OCI-LY7 (cell line): ENCODE data around the gene NEURL2.

Experiments used
- EZH2phosphoT487 ChIP-seq: fragments of 200-600 bp; sonication (generic); IDR thresholded peaks from 2 replicates; pipeline ENCODE4 v1.6.1; 2018; ENCODE audit warnings: low read depth, borderline replicate concordance, mild to moderate bottlenecking, mixed run types, antibody characterized with exemption, low read length, moderate library complexity, mixed read lengths
- TF ChIP-seq, protein P1 (sequence below): fragments of 200-600 bp; sonication (generic); conservative IDR thresholded peaks from 2 replicates; pipeline ENCODE4 v1.5.1; 2014; ENCODE audit warnings: mild to moderate bottlenecking, antibody characterized with exemption, low read length, moderate library complexity, mixed read lengths

DNA sequence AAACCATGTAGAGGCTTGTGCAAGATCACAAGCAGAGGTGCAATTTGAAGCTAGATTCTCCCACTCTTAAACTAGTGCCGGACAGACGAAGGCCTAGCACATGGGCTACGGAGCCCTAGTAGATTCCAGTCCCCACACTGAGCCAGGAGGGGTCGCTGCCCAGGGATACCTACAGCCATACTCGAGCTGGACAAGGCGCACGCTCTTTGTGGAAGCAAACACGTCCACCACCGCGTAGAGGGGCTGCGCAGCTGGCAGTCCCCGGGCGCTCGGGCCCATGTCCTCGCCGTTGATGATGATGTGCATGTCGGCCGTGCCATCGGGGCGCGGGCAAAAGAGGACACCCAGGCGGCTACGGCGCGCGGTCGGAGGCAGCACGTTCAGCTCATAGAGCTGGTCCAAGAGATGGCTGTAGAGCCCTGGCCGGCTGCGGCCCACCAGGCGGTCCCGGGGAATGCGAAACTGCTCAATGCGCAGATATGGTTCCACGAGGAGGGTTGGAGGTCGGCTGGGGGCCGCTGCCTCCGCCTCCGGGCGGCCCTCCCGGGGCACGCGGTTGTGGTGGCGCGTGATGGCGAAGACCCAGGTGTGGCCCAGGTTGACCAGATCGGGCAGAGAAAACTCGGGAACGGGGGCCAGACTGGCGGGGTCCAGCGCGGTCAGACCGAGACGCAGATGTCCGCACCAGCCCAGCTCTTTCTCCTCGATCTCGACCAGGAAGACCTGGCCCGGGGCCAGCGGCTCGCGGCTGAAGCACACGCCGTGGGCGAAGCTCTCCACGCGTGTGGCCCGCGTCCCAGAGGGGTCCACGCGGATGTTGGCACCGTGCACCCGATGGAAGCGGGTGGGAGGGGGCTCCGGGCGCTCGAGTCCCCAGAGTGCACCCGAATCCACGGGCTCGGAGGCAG is 677 bp downstream of the NEURL2 start:
- TF ChIP-seq, protein P1, sequence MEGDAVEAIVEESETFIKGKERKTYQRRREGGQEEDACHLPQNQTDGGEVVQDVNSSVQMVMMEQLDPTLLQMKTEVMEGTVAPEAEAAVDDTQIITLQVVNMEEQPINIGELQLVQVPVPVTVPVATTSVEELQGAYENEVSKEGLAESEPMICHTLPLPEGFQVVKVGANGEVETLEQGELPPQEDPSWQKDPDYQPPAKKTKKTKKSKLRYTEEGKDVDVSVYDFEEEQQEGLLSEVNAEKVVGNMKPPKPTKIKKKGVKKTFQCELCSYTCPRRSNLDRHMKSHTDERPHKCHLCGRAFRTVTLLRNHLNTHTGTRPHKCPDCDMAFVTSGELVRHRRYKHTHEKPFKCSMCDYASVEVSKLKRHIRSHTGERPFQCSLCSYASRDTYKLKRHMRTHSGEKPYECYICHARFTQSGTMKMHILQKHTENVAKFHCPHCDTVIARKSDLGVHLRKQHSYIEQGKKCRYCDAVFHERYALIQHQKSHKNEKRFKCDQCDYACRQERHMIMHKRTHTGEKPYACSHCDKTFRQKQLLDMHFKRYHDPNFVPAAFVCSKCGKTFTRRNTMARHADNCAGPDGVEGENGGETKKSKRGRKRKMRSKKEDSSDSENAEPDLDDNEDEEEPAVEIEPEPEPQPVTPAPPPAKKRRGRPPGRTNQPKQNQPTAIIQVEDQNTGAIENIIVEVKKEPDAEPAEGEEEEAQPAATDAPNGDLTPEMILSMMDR, result peak; percentile 71
- no peak for TF ChIP-seq EZH2phosphoT487
